ENCODE results near the gene RPS17. TPM values are rescaled to one million over a fixed set of nuclear protein-coding genes. Genes with fewer than 3 reads are reported as not detected.

Gene RPS17
- total RNA-seq, 4 donors from 2014 or later, result 1,530 to 3,175 (median 2,057) TPM

- TF ChIP-seq CTCF (IDR thresholded peaks at IDR 0.05; ENCODE audit: low read depth), result no peak
Observed at GRCh38 chr15:82548700-82549099, 8.4 kb upstream of the RPS17 start.

GRCh38 chr15:82545478-82545877, 5.2 kb upstream of the RPS17 start:
- TF ChIP-seq CTCF (IDR thresholded peaks at IDR 0.05; ENCODE audit: low read depth), result no peak

- TF ChIP-seq CTCF (IDR thresholded peaks at IDR 0.05; ENCODE audit: low read depth), result no peak
Observed at GRCh38 chr15:82545002-82545401, 4.7 kb upstream of the RPS17 start.

- TF ChIP-seq CTCF (IDR thresholded peaks at IDR 0.05; ENCODE audit: low read depth), result no peak
Observed at GRCh38 chr15:82544431-82544830, 4.2 kb upstream of the RPS17 start.

- TF ChIP-seq CTCF (IDR thresholded peaks at IDR 0.05; ENCODE audit: low read depth), result no peak
Observed at GRCh38 chr15:82543160-82543559, 2.9 kb upstream of the RPS17 start.

GRCh38 chr15:82540984-82541431, 751 bp upstream of the RPS17 start:
- TF ChIP-seq CTCF (IDR thresholded peaks at IDR 0.05; ENCODE audit: low read depth), result no peak

GRCh38 chr15:82539691-82540054, 584 bp downstream of the RPS17 start:
- TF ChIP-seq CTCF (IDR thresholded peaks at IDR 0.05; ENCODE audit: low read depth), result no peak

Measured in subcutaneous adipose tissue (tissue), 4 donors.